HG02938 (cell line): ENCODE data around the gene RAX.
A peak's percentile ranks its signal among the peaks of the same experiment; 100 is the strongest.
"Not testable (repeated sequence)": the region's sequence is repeated elsewhere in the genome, so short reads cannot be mapped to it uniquely, and the experiment has no call there.

ENCODE experiments used
- ATAC-seq: cut with Tn5 transposase; IDR thresholded peaks from one replicate; pipeline ENCODE4 v1.9.1; 2021; ENCODE audit warnings: mild to moderate bottlenecking, moderate library complexity; ENCODE audit not compliant: unreplicated experiment

RAX gene

DNA sequence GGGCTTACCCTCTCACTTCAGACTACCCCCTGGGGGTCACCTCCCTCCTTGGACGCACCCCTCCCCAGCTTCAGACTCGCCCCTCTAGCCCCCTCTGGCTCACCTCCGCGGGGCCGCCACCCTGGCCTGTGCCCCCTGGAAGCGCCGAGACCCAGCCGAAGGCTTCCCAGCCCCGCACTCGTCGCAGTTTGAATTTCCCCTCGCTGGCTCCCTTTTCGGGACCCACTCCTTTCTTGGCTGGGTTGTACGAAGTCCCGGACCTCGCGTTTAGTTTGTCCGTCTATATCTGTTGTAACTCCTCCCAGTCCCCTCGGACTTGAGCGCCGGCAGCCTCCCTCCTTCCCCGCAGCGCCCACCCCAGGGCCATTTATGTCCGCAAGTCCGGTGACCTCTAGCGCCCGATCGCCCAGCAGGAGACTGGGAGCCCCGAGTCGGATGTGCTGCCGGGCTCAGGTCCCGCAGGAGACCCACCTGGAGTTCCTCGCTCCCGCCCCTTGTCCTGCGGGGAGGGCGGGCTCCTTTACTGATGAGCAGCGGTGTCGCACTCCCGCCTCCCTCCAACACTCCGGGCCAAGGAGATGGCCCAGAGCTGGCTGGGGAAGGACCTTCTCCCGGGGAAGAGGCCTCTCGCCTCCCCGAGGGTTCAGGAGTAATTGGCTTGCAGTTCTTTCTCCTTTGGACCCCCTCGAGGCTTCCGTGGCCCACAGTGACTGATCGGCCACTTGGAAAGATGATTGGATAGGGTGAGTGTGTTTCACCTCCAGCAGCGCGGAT lies 692 bp upstream of the RAX start:
- no peak for ATAC-seq

GRCh38 chr18:59272221-59272888 lies 899 bp downstream of the RAX start:
- no peak for ATAC-seq

GRCh38 chr18:59271606-59272220 lies 1.5 kb downstream of the RAX start:
- ATAC-seq, result no peak

DNA sequence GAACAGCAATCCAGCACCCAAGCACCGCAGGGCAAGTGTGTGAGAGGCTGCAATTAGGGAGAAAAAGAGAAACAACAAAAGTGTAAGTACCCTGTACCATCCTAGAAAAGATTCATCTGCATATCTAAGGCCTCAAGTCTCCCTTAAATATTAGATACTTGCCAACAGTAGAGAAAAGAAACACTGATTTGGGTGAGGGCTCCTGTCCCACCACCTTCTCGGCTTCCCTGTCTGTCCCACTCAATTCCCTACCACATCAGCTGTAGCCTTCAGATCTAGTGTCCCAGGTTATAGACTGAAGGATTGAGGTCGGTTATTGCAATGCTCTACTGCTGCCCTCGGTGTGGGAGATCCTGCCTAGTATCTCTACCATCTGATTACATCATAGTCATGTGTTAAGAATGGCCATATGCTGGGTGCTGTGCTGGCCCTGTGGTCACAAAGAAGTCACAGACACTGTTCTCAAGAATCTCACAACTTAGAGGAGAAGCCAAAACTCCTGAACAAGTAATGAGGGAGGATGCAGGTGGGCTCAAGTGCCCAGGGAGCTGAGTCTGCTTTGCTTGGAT lies 2.5 kb downstream of the RAX start:
- no peak for ATAC-seq

DNA sequence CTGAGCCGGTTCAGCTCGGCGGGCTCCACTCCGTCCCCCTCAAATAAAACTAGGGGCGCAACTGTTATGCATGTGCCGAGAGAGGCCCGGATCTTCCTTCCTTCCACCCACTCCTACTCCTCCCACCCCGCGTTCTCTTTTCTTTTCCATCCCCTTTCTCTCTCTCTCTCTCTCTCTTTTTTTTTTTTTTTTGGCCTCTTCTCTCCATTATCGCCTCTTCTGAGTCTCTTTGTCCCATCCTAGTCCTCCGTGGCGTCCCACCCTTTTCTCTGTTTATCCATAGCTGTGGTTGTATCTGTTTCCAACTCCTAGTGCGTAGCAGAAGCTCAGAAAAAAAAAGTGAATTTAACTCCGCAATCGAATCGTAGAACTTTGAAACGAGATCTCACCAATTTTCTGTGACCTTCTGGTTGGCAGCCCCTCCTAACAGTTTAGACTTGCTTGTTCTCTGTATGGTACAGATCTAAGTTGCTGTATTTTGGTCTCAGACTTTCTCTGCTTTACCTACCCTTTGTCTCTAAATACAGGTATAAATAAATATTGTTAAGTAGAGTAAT lies 3.6 kb downstream of the RAX start:
- no peak for ATAC-seq

- peak; percentile 40 for ATAC-seq
Measured at GRCh38 chr18:59268721-59269562, 4.3 kb downstream of the RAX start.

DNA sequence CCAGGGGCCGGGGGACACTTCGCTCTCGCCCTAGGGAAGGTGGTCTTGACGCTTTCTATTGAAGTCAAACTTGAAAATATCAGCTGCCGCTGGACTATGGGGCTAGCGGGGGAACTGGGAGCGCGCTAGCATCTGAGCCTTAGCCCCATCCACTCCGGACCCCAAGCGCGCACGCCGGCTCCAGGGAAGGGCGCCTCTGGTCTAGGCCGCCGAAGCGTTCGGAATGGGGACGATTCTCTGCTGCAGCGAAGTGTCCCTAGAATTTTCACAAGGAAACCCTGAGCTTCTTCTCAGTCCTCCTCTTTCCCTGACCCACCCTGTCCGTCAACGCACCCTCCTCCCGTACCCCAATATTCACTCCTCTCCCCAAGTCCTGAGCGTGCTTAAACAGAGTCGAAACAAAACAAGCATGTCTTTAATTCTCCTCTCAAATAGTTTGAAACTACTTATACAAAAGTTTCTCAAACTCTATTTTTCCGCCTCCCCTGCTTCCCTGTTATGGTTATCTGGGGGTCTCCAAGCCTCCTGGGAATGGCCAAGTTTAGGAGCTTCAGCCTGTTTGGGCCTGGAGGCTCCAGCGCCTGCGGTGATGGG lies 5.0 kb downstream of the RAX start:
- ATAC-seq, result no peak

DNA sequence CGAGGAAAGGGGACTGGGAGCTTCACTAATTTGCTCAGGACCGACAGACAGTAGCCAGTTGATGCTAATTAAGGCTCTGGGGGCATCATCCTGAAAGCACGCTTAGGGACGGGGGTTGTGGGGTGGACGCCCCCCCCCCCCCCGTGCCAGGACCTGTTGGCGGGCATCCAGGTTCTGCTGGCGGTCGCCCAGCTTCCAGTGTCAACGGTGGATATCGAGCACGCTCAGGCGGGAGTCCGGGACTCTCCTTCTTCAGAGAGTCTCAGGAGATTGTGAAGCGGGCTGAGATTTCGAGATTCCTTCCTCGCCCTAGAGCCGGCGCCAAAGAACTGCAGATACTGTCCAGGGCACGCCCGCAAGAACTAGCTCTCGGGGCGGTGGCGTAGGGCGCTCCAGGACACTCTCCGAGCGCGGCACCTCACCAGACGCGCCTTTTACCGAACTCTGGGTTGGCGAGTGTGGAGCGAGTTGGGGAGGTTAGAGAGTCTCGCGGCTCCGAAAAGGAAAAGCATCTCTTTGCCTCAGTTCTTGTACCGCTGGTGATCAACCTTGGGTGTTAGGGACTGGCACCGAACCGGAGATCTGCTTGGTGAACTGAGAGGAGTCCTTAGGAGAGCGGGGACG lies 5.6 kb downstream of the RAX start:
- no peak for ATAC-seq

- no peak for ATAC-seq
Measured at GRCh38 chr18:59266886-59267502, 6.3 kb downstream of the RAX start.

DNA sequence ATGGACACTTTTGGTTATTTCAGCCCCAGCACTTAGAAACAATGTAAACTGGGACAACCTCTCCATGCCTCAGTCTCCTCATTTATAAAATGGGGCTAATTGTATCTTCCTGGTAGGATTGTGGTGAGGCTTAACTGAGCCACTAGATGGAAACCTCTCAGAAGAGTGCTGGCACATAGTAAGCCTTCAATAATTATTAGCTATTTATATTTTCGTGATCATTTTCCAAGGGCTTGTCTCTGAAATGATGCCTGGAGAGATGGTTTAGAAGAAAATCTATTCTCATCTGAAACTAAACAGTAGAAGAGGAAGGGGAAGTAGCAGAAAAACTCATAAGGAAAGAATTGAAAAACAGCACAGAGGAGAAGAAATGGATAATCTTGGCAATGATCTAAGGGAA lies 6.8 kb downstream of the RAX start:
- no peak for ATAC-seq

- ATAC-seq, result no peak
Measured at GRCh38 chr18:59265974-59266369, 7.3 kb downstream of the RAX start.

- peak; percentile 41 for ATAC-seq
Measured at GRCh38 chr18:59265246-59265973, 7.8 kb downstream of the RAX start.

GRCh38 chr18:59264651-59265245 lies 8.5 kb downstream of the RAX start:
- no peak for ATAC-seq

DNA sequence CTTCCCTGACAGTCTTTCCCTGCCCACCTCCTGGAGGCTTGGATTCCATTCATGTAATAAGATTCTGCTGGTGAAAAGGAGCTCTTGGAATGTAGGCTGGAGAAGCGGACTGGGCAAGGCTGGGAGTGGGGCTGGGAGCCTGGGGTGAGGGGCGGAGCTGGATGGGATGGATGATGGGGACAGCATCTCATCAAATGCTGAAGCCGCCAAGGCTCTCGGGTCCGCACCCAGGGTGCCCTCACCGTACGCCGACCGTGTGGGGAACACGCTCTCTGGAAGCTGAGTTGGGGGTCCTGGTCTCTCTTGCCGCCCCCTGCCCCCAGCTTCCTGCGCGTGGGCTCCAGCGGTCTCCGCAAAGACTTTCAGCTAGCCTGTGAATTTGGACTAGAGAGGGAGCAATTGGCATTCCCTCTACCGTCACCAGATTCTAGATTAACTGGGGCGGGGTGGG lies 9.1 kb downstream of the RAX start:
- no peak for ATAC-seq

- no peak for ATAC-seq
Measured at GRCh38 chr18:59263661-59264060, 9.6 kb downstream of the RAX start.

- ATAC-seq, result not testable (repeated sequence)
Measured at GRCh38 chr18:59262243-59262642, 11.0 kb downstream of the RAX start.

DNA sequence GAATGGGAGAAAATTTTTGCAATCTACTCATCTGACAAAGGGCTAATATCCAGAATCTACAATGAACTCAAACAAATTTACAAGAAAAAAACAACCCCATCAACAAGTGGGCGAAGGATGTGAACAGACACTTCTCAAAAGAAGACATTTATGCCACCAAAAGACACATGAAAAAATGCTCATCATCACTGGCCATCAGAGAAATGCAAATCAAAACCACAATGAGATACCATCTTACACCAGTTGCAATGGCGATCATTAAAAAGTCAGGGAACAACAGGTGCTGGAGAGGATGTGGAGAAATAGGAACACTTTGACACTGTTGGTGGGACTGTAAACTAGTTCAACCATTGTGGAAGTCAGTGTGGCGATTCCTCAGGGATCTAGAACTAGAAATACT lies 11.4 kb downstream of the RAX start:
- ATAC-seq, result not testable (repeated sequence)

DNA sequence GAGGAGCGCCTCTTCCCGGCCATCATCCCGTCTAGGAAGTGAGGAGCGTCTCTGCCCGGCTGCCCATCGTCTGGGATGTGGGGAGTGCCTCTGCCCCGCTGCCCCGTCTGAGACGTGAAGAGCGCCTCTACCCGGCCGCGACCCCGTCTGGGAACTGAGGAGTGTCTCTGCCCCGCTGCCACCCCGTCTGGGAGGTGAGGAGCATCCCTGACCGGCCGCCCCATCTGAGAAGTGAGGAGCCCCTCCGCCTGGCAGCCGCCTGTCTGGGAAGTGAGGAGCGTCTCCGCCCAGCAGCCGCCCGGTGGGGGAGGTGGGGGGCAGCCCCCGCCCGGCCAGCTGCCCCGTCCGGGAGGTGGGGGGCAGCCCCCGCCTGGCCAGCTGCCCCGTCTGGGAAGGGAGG lies 17.8 kb downstream of the RAX start:
- ATAC-seq, result not testable (repeated sequence)
